GM12864 (cell line): Measurements from ENCODE around the gene IPO5.
A peak's percentile ranks its signal among the peaks of the same experiment; 100 is the strongest.
"Not testable (repeated sequence)": the region's sequence is repeated elsewhere in the genome, so short reads cannot be mapped to it uniquely, and the experiment has no call there.

Experiments
- DNase-seq: peaks from one replicate; pipeline ENCODE4 v3.0.0-alpha.2; 2011; ENCODE audit warnings: low read depth
- H3K4me3 ChIP-seq: 2 replicates; pipeline ENCODE4 v1.5.1; 2011; ENCODE audit warnings: mild to moderate bottlenecking, low read depth, low read length, control low read depth
- CTCF ChIP-seq: IDR thresholded peaks from 2 replicates; pipeline ENCODE4 v1.5.1; 2011; ENCODE audit warnings: low read depth, mild to moderate bottlenecking, moderate library complexity, low read length, control low read depth, inconsistent platforms; ENCODE audit errors: missing control alignments

IPO5 gene

DNA sequence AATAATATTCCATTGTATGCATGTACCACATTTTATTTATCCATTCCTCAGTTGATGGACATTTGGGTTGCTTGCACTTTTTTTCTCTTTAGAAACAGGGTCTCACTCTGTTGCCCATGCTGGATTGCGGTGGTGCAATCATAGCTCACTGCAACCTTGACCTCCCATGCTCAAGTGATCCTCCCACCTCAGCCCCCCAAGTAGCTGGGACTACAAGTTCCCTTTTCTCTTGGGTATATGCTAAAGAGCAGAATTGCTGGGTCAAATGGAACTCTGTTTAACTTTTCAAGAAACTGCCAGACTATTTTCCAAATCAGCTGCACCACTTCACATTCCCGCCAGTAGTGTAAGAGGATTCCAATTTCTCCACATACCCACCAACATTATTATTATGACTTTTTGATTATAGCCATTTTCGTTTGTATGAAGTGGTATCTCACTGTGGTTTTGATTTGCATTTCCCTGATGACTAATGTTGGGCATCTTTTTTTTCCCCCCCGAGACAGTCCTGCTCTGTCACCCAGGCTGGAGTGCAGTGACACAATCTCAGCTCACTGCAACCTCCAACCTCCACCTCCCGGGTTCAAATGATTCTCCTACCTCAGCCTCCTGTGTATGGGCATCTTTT lies 7.6 kb upstream of the IPO5 start:
- TF ChIP-seq CTCF = no peak
- DNase-seq = no peak
- no peak overlapping the region for H3K4me3 ChIP-seq

GRCh38 chr13:97946951-97947588 lies 6.4 kb upstream of the IPO5 start:
- no peak for TF ChIP-seq CTCF
- DNase-seq = no peak
- no peak overlapping the region for H3K4me3 ChIP-seq

- no peak overlapping the region for H3K4me3 ChIP-seq
- no peak for DNase-seq
- TF ChIP-seq CTCF = no peak
Measured at GRCh38 chr13:97948041-97948440, 5.4 kb upstream of the IPO5 start.

DNA sequence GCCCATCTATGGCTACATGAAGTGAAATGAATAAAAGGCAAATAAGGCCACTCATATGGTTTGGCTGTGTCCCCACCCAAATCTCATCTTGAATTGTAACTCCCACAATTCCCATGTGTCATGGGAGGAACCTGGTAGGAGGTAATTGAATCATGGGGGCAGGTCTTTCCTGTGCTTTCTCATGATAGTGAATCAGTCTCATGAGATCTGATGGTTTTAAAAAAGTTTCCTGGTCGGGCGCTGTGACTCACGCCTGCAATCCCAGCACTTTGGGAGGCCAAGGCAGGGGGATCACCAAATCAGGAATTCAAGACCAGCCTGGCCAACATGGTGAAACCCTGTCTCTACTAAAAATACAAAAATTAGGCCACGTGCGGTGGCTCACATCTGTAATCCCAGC lies 4.2 kb upstream of the IPO5 start:
- H3K4me3 ChIP-seq, DNase-seq: not testable (repeated sequence)

- TF ChIP-seq CTCF = no peak
- DNase-seq = no peak
- H3K4me3 ChIP-seq = no peak overlapping the region
Measured at GRCh38 chr13:97951376-97951775, 2.1 kb upstream of the IPO5 start.

GRCh38 chr13:97952831-97953230 lies 644 bp upstream of the IPO5 start:
- H3K4me3 ChIP-seq = not testable (repeated sequence)
- peak; percentile 18 for DNase-seq

GRCh38 chr13:97961340-97961739 lies 7.9 kb downstream of the IPO5 start:
- H3K4me3 ChIP-seq = no peak overlapping the region
- no peak for DNase-seq
- TF ChIP-seq CTCF = no peak

DNA sequence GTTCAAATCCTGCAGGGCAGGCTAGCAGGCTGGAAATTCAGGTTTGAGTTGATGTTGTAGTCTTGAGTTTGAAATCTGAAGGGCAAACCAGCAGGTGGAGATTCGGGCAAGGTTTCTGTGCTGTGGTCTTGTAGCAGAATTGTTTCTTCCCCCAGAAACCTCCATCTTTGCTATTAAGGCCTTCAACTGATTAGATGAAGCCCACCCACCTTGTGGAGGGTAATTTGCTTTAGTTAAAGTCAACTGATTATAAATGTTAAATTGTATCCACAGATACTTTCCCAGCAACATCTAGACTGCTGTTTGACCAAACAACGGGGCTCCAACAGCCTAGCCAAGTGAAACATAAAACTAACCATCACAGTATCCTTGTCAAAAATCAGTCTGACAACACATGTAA lies 9.4 kb downstream of the IPO5 start:
- H3K4me3 ChIP-seq = no peak overlapping the region
- no peak for TF ChIP-seq CTCF
- no peak for DNase-seq
